ENCODE data around the gene TTBK2.

- TF ChIP-seq EZH2 (optimal IDR thresholded peaks at IDR 0.05; ENCODE audit: low read depth, low read length): no peak
- TF ChIP-seq CTCF (IDR thresholded peaks at IDR 0.05; ENCODE audit: low read length): no peak
- no peak for TF ChIP-seq EZH2phosphoT487 (IDR thresholded peaks at IDR 0.05; ENCODE audit: low read length)
These were observed 71.7 kb downstream of the TTBK2 start for GRCh38 chr15:42848846-42849245.

Data from MM.1S (cell line).